OCI-LY7 (cell line): ENCODE measurements around the gene CTPS1. TPM values are rescaled to one million over a fixed set of nuclear protein-coding genes. Genes with fewer than 3 reads are reported as not detected.

Source experiments
- BruUV-seq: library from RNA; stranded (reverse); fragments of 400-500 nt; replicated peaks from 2 replicates; lab custom pipeline; 2021; lab: Mats Ljungman, UMichigan
- CTCF ChIA-PET: fragments of 300-600 bp; sonication (Branson Sonifier 250); formaldehyde crosslinking; loops from one replicate; lab custom pipeline; 2022; ENCODE audit warnings: antibody characterized with exemption; ENCODE audit not compliant: unreplicated experiment; lab: Charles Lee
- POLR2A ChIA-PET: fragments of 300-600 bp; sonication (Branson Sonifier 250); formaldehyde crosslinking; loops from one replicate; lab custom pipeline; 2022; ENCODE audit warnings: antibody characterized with exemption; lab: Charles Lee
- DNase-seq: peaks from one replicate; pipeline ENCODE4 v3.0.0-alpha.2; 2015; ENCODE audit warnings: low spot score
- H2AFZ ChIP-seq: fragments of 200-600 bp; sonication (generic), shearing (Covaris generic); 2 replicates; pipeline ENCODE4 v1.6.1; 2014; ENCODE audit warnings: mild to moderate bottlenecking, antibody characterized with exemption, low read length, moderate library complexity
- H3K27ac ChIP-seq: fragments of 200-600 bp; sonication (generic); 2 replicates; pipeline ENCODE4 v1.5.1; 2014; ENCODE audit warnings: mixed run types, low read depth, mild to moderate bottlenecking, moderate library complexity, low read length, inconsistent platforms; ENCODE audit not compliant: poor library complexity, severe bottlenecking
- H3K36me3 ChIP-seq: fragments of 200-600 bp; sonication (generic); 2 replicates; pipeline ENCODE4 v1.6.1; 2014; ENCODE audit warnings: mild to moderate bottlenecking, antibody characterized with exemption, low read length, moderate library complexity, mixed read lengths; ENCODE audit not compliant: insufficient read depth
- H3K4me1 ChIP-seq: fragments of 200-600 bp; sonication (generic); 2 replicates; pipeline ENCODE4 v1.5.1; 2014; ENCODE audit warnings: mild to moderate bottlenecking, low read length; ENCODE audit not compliant: insufficient read depth, poor library complexity, severe bottlenecking
- H3K4me2 ChIP-seq: fragments of 200-600 bp; sonication (generic); 2 replicates; pipeline ENCODE4 v1.6.1; 2014; ENCODE audit warnings: mild to moderate bottlenecking, low read length
- H3K4me3 ChIP-seq: fragments of 200-600 bp; sonication (generic); 2 replicates; pipeline ENCODE4 v1.5.1; 2014; ENCODE audit warnings: mild to moderate bottlenecking, low read depth, low read length; ENCODE audit not compliant: poor library complexity, severe bottlenecking
- H3K79me2 ChIP-seq: fragments of 200-600 bp; sonication (generic); 2 replicates; pipeline ENCODE4 v1.6.1; 2016; ENCODE audit warnings: low read depth, mild to moderate bottlenecking, low read length, moderate library complexity, mixed read lengths; ENCODE audit not compliant: insufficient read depth
- H3K9me2 ChIP-seq: fragments of 200-600 bp; sonication (generic); 2 replicates; pipeline ENCODE4 v1.6.1; 2016; ENCODE audit warnings: mild to moderate bottlenecking, low read length, mixed read lengths; ENCODE audit not compliant: insufficient read depth
- H3K9me3 ChIP-seq: fragments of 200-600 bp; sonication (generic); 2 replicates; pipeline ENCODE4 v1.6.1; 2014; ENCODE audit warnings: mild to moderate bottlenecking, mixed run types, low read length, mixed read lengths
- H4K20me1 ChIP-seq: fragments of 200-600 bp; sonication (generic); 2 replicates; pipeline ENCODE4 v1.6.1; 2014; ENCODE audit warnings: mild to moderate bottlenecking, antibody characterized with exemption, low read length, moderate library complexity, mixed read lengths; ENCODE audit not compliant: insufficient read depth
- EZH2phosphoT487 ChIP-seq: fragments of 200-600 bp; sonication (generic); IDR thresholded peaks from 2 replicates; pipeline ENCODE4 v1.6.1; 2018; ENCODE audit warnings: low read depth, borderline replicate concordance, mild to moderate bottlenecking, mixed run types, antibody characterized with exemption, low read length, moderate library complexity, mixed read lengths
- intact Hi-C: fragments of 100-400 bp; cut with micrococcal nuclease; formaldehyde crosslinking; loops from one replicate; pipeline ENCODE4 v1.10.0; 2022; ENCODE audit not compliant: unreplicated experiment
- total RNA-seq, 2 experiments: library from RNA; depleted of rRNA in 1 of 2; stranded (reverse); fragments of >200 nt in 1 of 2; shearing (Covaris generic) in 1 of 2; gene quantifications; 2 replicates each; pipeline ENCODE4 v1.2.3, GENCODE V29; 2014 to 2022
- TF ChIP-seq, protein P1 (sequence below): fragments of 200-600 bp; sonication (generic); conservative IDR thresholded peaks from 2 replicates; pipeline ENCODE4 v1.5.1; 2014; ENCODE audit warnings: mild to moderate bottlenecking, antibody characterized with exemption, low read length, moderate library complexity, mixed read lengths

The CTPS1 gene
- total RNA-seq, 2 experiments from 2014 or later: 58.9 to 117 TPM

GRCh38 chr1:41021526-41022308, 42.2 kb downstream of the CTPS1 start, which contains the start of gene SLFNL1:
SLFNL1 (minus strand) TSS chr1:41021725; CDS start chr1:41020660, 1,065 bp downstream.
- peaks cover 35% of the 10 kb centered on the region for H3K36me3 ChIP-seq
- H3K9me2 ChIP-seq: no peaks in the 10 kb centered on the region
- intact Hi-C loops: loop anchor here (10.0 kb wide), 1 partner anchor 223 kb away; the partner anchor contains the start of gene SCMH1
- H2AFZ ChIP-seq: no peak within 1 kb of the TSS
- no peak within 1 kb of the TSS for H3K4me2 ChIP-seq
- ChIA-PET POLR2A (no interaction called here), CTCF (no interaction called here)
- BruUV-seq: no TSS peak
- H3K79me2 ChIP-seq: no peaks in the 10 kb centered on the region
- no peaks in the 10 kb centered on the region for H4K20me1 ChIP-seq
- H3K9me3 ChIP-seq: no peaks in the 10 kb centered on the region
- no peak within 1 kb of the TSS for H3K4me3 ChIP-seq
- TF ChIP-seq EZH2phosphoT487: no peak
- TF ChIP-seq, protein P1, sequence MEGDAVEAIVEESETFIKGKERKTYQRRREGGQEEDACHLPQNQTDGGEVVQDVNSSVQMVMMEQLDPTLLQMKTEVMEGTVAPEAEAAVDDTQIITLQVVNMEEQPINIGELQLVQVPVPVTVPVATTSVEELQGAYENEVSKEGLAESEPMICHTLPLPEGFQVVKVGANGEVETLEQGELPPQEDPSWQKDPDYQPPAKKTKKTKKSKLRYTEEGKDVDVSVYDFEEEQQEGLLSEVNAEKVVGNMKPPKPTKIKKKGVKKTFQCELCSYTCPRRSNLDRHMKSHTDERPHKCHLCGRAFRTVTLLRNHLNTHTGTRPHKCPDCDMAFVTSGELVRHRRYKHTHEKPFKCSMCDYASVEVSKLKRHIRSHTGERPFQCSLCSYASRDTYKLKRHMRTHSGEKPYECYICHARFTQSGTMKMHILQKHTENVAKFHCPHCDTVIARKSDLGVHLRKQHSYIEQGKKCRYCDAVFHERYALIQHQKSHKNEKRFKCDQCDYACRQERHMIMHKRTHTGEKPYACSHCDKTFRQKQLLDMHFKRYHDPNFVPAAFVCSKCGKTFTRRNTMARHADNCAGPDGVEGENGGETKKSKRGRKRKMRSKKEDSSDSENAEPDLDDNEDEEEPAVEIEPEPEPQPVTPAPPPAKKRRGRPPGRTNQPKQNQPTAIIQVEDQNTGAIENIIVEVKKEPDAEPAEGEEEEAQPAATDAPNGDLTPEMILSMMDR: no peak; the same call in 1 of the 2 replicates
- no peak for DNase-seq
- no peak within 1 kb of the TSS for H3K27ac ChIP-seq
- peaks cover 8% of the 10 kb centered on the region for H3K4me1 ChIP-seq

- BruUV-seq: no TSS peak
- intact Hi-C loops: loop anchor here (10.0 kb wide), 1 partner anchor 222 kb away; the partner anchor contains the start of gene SCMH1
- Histone ChIP-seq H4K20me1 (no peaks in the 10 kb centered on the region), H2AFZ (no peak overlapping the region), H3K4me3 (no peak overlapping the region), H3K27ac (no peak overlapping the region), H3K79me2 (no peaks in the 10 kb centered on the region), H3K36me3 (peaks cover 37% of the 10 kb centered on the region), H3K4me2 (no peak overlapping the region), H3K4me1 (peaks cover 8% of the 10 kb centered on the region), H3K9me3 (no peaks in the 10 kb centered on the region), H3K9me2 (no peaks in the 10 kb centered on the region)
- TF ChIP-seq EZH2phosphoT487: no peak
- TF ChIP-seq, protein P1: no peak
- POLR2A ChIA-PET: no interaction called here
- CTCF ChIA-PET: no interaction called here
- no peak for DNase-seq
Measured at GRCh38 chr1:41022424-41022823, 42.9 kb downstream of the CTPS1 start.
